Keratinocyte (primary cell): ENCODE measurements around the gene LDLRAD4. TPM values are rescaled to one million over a fixed set of nuclear protein-coding genes. Genes with fewer than 3 reads are reported as not detected.

Source experiments
- DNase-seq: peaks from one replicate; pipeline ENCODE4 v3.0.0-alpha.2; 2011; ENCODE audit warnings: low read depth, missing footprints, low spot score
- FAIRE-seq: peaks from 2 replicates; lab custom pipeline; 2011; peaks lifted over from hg19 to GRCh38; lab: Jason Lieb, UNC
- H2AFZ ChIP-seq: 2 replicates; pipeline ENCODE4 v1.6.0; 2012; ENCODE audit warnings: low read length, control low read depth, inconsistent platforms; ENCODE audit not compliant: control insufficient read depth
- H3K27ac ChIP-seq: 2 replicates; pipeline ENCODE4 v1.5.1; 2011; ENCODE audit warnings: low read length; ENCODE audit not compliant: control insufficient read depth, insufficient read depth
- H3K27me3 ChIP-seq: 3 replicates; pipeline ENCODE4 v1.6.0; 2011; ENCODE audit warnings: low read length; ENCODE audit not compliant: control insufficient read depth, insufficient read depth; ENCODE audit errors: extremely low read depth
- H3K36me3 ChIP-seq, 2 experiments: 2 replicates in 1 of 2; 3 replicates in 1 of 2; pipeline ENCODE4 v1.5.1; 2011; ENCODE audit warnings: low read length in 2 of 2, mild to moderate bottlenecking in 1 of 2; ENCODE audit not compliant: control insufficient read depth in 2 of 2, insufficient read depth in 2 of 2; ENCODE audit errors: extremely low read depth in 1 of 2
- H3K4me1 ChIP-seq: 3 replicates; pipeline ENCODE4 v1.5.1; 2011; ENCODE audit warnings: low read length; ENCODE audit not compliant: control insufficient read depth, insufficient read depth; ENCODE audit errors: extremely low read depth
- H3K4me2 ChIP-seq: 3 replicates; pipeline ENCODE4 v1.6.0; 2011; ENCODE audit warnings: low read depth, low read length; ENCODE audit not compliant: control insufficient read depth, insufficient read depth; ENCODE audit errors: extremely low read depth
- H3K4me3 ChIP-seq, 3 experiments: fragments of 200-600 bp in 1 of 3; sonication (generic) in 1 of 3; 2 replicates in 2 of 3; 3 replicates in 1 of 3; pipeline ENCODE4 v1.5.1; 2011 to 2016; ENCODE audit warnings: low read length in 3 of 3, mild to moderate bottlenecking in 3 of 3, control low read depth in 2 of 3, inconsistent platforms in 1 of 3, low read depth in 1 of 3, mixed read lengths in 1 of 3, mixed run types in 1 of 3, moderate library complexity in 1 of 3; ENCODE audit not compliant: control insufficient read depth in 2 of 3, insufficient read depth in 2 of 3; ENCODE audit errors: extremely low read depth in 1 of 3
- H3K79me2 ChIP-seq: 2 replicates; pipeline ENCODE4 v1.6.0; 2012; ENCODE audit warnings: low read length; ENCODE audit not compliant: control insufficient read depth, insufficient read depth
- H3K9ac ChIP-seq: 3 replicates; pipeline ENCODE4 v1.6.0; 2011; ENCODE audit warnings: low read length; ENCODE audit not compliant: control insufficient read depth, insufficient read depth; ENCODE audit errors: extremely low read depth
- H3K9me1 ChIP-seq: 3 replicates; pipeline ENCODE4 v1.6.0; 2011; ENCODE audit warnings: low read length; ENCODE audit not compliant: control insufficient read depth, insufficient read depth; ENCODE audit errors: extremely low read depth
- H3K9me3 ChIP-seq: 2 replicates; pipeline ENCODE4 v1.5.1; 2012; ENCODE audit warnings: low read depth, low read length; ENCODE audit not compliant: control insufficient read depth
- H4K20me1 ChIP-seq: 3 replicates; pipeline ENCODE4 v1.6.0; 2011; ENCODE audit warnings: low read length; ENCODE audit not compliant: control insufficient read depth, insufficient read depth; ENCODE audit errors: extremely low read depth
- CTCF ChIP-seq, 3 experiments: IDR thresholded peaks in 1 of 3; conservative IDR thresholded peaks in 1 of 3; optimal IDR thresholded peaks in 1 of 3; 2 replicates in 2 of 3; 3 replicates in 1 of 3; pipeline versions ENCODE3 to v1.5.1; 2011; ENCODE audit warnings: low read length in 3 of 3, mild to moderate bottlenecking in 3 of 3, moderate library complexity in 2 of 3, control low read depth in 1 of 3, inconsistent platforms in 1 of 3; ENCODE audit not compliant: insufficient read depth in 2 of 3; ENCODE audit errors: extremely low read depth in 1 of 3
- EZH2 ChIP-seq: IDR thresholded peaks from one replicate; pipeline ENCODE4 v1.6.1; 2012; ENCODE audit warnings: inconsistent platforms, mild to moderate bottlenecking, low read length, moderate library complexity
- dilution Hi-C: fragments of 300-500 bp; cut with MboI; formaldehyde crosslinking; loops from one replicate; pipeline ENCODE4 v1.7.0; 2020; ENCODE audit warnings: low sequenced_read_pairs; ENCODE audit not compliant: extremely low pct_ligation_motif_present
- polyA plus RNA-seq, 5 experiments: library from polyadenylated mRNA; depleted of rRNA in 3 of 5; stranded (reverse) in 3 of 5; stranded (forward) in 1 of 5; unstranded in 1 of 5; fragments of >200 nt; gene quantifications; 1 replicate in 1 of 5; 2 replicates in 3 of 5; 3 replicates in 1 of 5; pipeline versions ENCODE4 v1.2.1 to v1.2.3, GENCODE V29; 2011 to 2012; ENCODE audit warnings: missing spikeins in 2 of 5, low read depth in 1 of 5, low replicate concordance in 1 of 5

Gene LDLRAD4
- polyA plus RNA-seq, 1 donor (not counting 4 experiments of a cell fraction or from before 2014, with no cell fraction given), result not detected

- TF ChIP-seq EZH2 (no peak), CTCF (optimal IDR thresholded peaks at IDR 0.05 in 1 of 3, IDR thresholded peaks at IDR 0.05 in 1 of 3, conservative IDR thresholded peaks at IDR 0.05 in 1 of 3; ENCODE audit: extremely low read depth in 1 of 3, insufficient read depth in 2 of 3, low read length in 3 of 3) (no peak)
- Histone ChIP-seq H3K27ac (no peak overlapping the region), H4K20me1 (no peaks in the 10 kb centered on the region), H3K79me2 (no peaks in the 10 kb centered on the region), H3K4me3 (no peak overlapping the region), H3K4me2 (no peak overlapping the region), H3K27me3 (no peaks in the 10 kb centered on the region), H3K9me1 (no peaks in the 10 kb centered on the region), H3K9ac (no peak overlapping the region), H3K4me1 (no peaks in the 10 kb centered on the region), H3K36me3 (no peaks in the 10 kb centered on the region), H3K9me3 (no peaks in the 10 kb centered on the region), H2AFZ (no peak overlapping the region)
- DNase-seq, result no peak
- FAIRE-seq, result no peak
- dilution Hi-C loops, result no loop called here
These were observed 25.6 kb downstream of the LDLRAD4 start for GRCh38 chr18:13244135-13244534.

- Histone ChIP-seq H3K4me1 (no peaks in the 10 kb centered on the region), H2AFZ (no peak overlapping the region), H3K4me2 (no peak overlapping the region), H3K27me3 (no peaks in the 10 kb centered on the region), H3K36me3 (no peaks in the 10 kb centered on the region), H4K20me1 (no peaks in the 10 kb centered on the region), H3K9me3 (no peaks in the 10 kb centered on the region), H3K4me3 (no peak overlapping the region), H3K9ac (no peak overlapping the region), H3K9me1 (no peaks in the 10 kb centered on the region), H3K79me2 (no peaks in the 10 kb centered on the region), H3K27ac (no peak overlapping the region)
- TF ChIP-seq CTCF (optimal IDR thresholded peaks at IDR 0.05 in 1 of 3, IDR thresholded peaks at IDR 0.05 in 1 of 3, conservative IDR thresholded peaks at IDR 0.05 in 1 of 3; ENCODE audit: extremely low read depth in 1 of 3, insufficient read depth in 2 of 3, low read length in 3 of 3) (no peak), EZH2 (no peak)
- dilution Hi-C loops, result no loop called here
- FAIRE-seq (no peak), DNase-seq (no peak)
These were observed 27.0 kb downstream of the LDLRAD4 start for GRCh38 chr18:13245481-13246000.
